CD4-positive, alpha-beta T cell treated with Interleukin-4 for 1 hour (primary cell): ENCODE measurements around the gene PFN3.
"Not testable (repeated sequence)": the region's sequence is repeated elsewhere in the genome, so short reads cannot be mapped to it uniquely, and the experiment has no call there.

Experiments
- DNase-seq, 2 donors: peaks; one replicate each; pipeline ENCODE4 v3.0.0-alpha.2; 2020 to 2022

PFN3 gene

DNA sequence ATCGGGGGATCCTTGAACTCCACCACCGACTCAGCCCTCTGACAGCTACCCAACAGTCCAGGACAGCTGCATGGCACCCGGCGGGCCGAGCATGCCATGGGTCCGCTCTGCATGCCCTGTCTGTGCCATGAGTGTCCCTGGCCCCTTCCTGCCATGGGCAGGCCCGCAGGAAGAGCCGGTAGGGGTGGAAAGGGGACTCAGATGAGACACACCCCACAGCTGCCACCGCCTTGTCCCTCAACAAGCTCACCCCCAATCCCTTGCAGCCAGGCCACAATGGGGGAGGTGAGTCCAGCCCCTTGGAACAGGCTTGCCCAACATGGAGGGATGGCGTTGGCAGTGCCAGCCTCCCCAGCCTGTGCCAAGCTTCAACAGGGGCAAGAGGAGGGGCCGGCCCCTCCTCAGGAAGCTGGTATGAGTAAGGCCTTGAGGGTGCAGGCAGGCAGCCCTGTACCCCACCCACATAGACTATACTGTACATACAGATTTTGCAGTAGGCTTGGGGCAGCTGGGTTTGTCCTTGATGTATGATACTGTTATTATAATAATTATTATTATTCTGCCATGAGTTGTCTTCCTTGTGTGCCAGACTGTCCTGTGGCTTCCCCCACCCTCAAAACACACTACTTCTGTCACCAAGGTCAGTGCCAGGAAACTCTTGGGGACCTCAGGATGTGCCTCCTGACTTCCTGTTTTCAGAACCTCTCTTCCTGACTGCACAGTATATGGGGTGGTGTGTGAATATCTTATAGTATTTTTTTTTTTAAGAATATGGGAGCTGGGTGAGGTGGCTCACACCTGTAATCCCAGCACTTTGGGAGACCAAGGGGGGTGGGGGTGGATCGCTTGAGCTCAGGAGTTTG lies 28.2 kb downstream of the PFN3 start:
- peak in 1 of 2 donors; percentile 33 for DNase-seq

DNA sequence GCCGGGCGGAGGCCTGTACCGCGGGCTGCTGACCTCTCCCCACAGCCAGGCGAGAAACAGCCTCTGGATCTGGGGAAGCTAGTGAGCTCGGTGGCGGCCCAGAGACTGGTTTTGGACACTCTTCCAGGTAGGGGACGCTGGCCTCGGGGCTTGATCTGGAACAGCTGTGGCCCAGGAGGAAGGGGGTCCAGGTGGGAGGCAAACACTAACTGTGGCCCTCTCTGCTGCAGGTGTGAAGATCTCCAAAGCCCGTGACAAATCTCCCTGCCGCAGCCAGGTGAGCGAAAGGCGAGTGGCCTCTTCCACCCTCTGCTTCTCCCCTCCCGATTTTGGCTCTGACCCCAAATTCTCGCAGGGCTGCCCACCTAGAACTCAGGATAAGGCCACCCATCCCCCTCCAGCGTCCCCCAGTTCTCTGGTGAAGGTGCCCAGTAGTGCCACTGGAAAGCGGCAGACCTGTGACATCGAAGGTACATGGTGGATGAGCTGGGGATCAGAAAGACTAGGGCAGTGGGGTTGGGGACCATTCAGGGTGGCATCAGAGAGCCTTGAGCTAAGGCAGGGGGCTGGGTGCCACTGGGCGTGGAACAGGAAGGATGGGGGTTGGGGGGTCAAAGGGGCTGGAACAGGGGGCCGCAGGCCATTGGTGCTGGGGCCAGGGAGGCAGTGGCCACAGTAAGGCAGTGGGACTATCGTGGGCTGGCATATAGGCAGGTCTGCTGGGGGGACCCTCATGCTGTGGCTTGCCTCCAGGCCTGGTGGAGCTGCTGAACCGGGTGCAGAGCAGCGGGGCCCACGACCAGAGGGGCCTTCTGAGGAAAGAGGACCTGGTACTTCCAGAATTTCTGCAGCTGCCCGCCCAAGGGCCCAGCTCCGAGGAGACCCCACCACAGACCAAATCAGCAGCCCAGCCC lies 29.1 kb downstream of the PFN3 start:
- DNase-seq = no peak

DNA sequence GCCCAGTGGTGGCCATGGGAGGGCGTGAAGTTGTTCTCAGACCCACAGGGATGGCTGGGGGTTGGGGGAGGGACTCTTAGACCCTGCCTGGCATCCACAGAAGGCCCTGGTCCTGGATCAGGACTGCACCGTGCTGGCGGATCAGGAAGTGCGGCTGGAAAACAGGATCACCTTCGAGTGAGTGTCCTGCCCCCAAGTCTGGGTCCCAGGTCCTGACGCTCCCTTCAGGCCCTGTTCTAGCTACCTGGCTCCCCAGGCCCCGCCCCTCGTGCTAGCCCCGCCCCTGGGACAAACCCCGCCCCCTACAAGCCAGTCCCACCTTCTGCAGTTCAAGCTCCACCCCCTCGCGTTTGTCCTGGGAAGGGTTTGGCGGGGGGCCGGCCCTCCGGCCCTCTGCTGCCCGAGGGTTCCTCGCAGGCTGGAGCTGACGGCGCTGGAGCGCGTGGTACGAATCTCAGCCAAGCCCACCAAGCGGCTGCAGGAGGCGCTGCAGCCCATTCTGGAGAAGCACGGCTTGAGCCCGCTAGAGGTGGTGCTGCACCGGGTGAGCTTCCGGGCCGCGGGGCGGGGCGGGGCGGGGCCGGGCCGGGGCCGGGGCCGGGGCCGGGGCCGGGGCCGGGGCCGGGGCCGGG lies 29.9 kb downstream of the PFN3 start:
- peak; percentile 50 to 78 for DNase-seq

DNA sequence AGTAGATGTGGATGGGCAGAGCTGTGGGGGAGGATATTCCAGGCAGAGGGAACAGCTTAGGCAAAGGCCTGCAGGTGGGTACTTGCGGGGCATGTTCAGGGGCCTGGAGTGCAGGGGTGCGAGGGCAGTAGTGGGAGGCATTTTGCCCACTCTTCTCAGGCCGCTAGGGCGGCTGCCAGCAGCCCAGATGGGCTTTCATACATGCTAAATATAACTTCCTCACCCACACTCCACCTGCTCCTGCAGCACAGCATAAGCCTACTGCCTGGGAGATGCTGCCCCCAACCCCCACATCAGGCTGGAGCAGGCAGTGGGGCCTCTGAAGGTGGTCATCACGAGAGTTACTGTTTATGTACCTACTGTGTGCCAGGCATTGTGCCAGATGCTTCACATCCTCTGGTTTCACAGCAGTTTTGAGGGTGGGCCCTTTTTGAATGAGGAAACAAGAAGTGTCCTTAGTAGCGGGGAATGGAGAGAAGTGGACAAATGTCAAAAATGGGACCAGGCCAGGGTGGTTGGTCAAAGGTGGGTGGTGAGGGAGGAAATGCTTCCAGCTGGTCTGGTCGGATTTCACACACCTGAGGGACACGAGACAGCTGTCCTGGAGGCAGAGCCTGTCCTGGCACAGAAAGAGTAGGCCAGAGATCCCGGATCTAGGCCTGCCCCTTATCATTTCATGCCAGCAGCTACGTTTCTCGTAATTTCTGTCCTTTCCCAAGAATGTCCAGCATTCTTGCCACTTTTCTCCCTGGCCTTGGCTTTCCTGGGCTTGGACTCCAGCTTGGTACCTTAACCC lies 30.6 kb downstream of the PFN3 start:
- DNase-seq = no peak

DNA sequence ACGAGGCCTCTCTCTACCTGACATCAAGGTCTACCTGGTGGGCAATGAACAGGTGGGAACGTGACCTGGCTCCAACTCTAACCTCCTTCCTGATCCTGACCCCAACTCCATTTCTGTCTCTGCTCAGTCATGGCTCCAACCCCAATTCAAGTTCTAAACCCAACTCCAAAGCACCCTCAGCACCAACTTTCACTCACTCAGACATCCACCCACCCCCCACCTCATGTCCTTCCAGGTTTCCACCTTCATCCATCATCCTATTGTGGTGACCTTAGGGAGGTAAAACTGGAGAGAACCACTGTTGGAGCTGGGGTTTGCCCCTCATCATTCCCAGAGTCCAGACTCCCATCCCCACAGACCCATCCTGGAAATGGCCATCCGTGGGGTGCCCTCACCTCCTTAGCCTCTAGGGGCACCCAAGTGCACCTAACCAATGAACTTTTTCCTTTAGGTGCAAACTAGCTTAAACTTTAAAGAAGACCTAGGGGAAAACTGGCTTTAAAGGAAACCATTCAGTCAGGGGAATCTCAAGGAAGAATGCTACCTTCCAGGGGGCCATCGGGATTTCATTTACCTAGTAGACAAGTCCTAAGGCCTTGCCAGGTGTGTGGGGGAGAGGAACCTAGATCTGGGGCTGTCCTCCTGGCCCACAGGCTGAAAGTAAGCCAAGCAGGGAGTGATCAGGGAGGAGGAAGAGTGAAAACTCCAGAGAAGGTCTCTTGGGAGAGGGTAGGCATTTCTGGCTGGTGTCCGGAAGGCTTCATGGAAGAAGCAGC lies 31.4 kb downstream of the PFN3 start:
- DNase-seq = peak in 1 of 2 donors; percentile 40

DNA sequence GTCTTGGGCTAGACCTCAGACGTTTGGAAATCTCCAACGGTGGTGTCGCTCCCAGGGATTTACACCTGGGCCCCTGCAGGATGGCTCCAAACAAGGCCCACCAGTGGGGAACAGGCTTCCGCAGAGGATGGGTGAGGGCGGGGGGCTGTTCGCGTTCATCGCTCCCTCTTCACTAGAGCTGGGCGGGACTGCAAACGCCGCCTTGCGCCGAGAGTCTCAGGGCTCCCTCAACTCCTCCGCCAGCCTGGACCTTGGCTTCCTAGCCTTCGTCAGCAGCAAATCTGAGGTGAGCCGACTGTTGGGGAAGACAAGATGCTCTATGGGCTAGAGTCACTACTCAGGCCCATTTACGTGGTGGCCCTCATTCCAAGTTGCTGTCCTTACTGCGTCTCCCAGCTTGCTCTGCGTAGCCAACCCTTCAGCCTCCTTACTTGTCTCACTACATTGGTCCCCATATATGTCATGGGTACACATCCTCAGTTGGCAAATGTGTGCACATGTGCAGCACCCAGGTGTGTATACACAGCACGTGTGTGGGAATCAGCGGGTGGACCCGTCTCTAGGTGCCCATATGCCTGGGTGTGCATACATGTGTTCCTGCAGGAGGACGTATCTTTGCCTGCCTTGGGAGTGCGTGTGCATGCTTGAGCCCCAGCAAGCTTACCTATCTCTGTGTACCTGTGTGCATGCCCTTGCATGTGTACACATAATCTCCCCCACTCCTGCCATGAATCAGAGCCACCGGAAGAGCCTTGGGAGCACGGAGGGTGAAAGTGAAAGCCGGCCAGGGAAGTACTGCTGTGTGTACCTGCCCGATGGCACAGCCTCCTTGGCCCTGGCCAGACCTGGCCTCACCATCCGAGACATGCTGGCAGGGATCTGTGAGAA lies 32.2 kb downstream of the PFN3 start:
- no peak for DNase-seq

DNA sequence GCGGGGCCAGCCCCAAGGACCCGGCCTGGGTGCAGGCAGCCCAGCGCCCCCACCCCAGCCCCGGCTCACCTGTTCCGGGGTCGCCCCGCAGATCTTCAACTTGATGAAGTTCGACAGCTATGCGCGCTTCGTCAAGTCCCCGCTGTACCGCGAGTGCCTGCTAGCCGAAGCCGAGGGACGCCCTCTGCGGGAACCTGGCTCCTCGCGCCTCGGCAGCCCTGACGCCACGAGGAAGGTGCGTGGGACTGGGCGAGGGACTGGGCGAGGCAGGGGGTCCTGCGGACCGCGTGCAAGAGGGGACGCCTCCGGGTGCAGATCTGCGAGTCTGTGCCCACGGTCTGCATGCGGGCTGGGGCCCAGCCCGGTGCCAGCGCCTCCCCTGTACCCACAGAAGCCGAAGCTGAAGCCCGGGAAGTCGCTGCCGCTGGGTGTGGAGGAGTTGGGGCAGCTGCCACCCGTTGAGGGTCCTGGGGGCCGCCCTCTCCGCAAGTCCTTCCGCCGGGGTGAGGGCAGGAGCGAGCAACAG lies 33.1 kb downstream of the PFN3 start:
- DNase-seq = no peak

DNA sequence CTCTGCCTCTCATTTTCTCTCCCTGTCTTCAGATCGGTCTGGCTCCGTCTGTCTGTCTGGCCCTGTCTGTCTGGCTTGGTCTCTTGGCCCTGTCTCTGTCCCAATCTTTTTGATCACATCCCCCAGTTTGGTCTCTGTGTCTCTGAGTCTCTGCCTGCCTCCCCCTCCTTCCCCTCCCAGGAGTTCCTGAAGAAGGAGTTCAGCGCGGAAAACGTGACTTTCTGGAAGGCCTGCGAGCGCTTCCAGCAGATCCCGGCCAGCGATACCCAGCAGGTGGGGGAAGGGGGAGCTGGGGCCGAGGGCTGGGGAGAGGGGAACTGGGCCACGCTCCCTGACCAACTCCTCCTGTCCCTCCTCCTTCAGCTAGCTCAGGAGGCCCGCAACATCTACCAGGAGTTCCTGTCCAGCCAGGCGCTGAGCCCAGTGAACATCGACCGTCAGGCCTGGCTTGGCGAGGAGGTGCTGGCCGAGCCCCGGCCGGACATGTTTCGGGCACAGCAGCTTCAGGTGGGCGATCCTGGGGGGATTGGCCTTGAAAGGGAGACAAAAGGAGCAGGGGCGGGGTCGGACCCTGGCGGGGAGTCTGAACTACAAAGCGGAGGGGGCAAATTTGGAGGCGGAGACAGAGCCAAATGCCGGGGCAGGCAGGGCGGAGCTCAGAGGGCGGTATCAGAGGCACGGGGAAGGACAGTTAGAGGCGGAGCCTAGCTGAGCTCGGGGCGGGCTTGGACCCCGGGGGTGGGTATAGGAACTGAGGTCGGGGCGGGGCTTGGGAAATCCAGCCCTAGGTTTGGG lies 33.7 kb downstream of the PFN3 start:
- no peak for DNase-seq

DNA sequence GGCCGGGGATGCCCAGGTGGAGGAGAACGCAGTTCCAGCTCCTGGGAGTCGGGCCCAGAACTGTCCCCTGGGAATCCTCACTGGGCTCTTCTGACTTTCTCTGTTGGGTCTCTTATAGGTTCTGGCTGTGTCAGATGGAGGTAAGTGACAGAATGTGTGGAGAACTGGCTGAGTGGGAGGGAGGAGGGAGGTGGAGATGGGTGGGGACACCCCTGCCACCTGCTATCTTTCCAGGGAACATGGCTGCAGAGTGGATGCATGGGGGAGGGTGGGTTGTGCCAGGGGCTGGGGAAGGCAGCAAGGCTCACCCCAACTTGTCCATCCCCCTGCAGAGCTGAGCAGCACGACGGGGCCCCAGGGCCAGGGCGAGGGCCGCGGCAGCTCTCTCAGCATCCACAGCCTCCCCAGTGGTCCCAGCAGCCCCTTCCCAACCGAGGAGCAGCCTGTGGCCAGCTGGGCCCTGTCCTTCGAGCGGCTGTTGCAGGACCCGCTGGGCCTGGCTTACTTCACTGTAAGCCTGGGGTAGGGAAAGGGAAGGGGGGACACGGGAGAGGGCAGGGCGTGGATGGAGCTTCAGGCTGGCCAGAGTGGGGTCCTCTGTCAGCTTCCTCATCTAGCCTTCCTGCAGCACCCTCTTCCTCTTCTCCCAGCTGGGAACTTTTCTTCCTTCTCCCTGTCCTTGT lies 34.5 kb downstream of the PFN3 start:
- no peak for DNase-seq

DNA sequence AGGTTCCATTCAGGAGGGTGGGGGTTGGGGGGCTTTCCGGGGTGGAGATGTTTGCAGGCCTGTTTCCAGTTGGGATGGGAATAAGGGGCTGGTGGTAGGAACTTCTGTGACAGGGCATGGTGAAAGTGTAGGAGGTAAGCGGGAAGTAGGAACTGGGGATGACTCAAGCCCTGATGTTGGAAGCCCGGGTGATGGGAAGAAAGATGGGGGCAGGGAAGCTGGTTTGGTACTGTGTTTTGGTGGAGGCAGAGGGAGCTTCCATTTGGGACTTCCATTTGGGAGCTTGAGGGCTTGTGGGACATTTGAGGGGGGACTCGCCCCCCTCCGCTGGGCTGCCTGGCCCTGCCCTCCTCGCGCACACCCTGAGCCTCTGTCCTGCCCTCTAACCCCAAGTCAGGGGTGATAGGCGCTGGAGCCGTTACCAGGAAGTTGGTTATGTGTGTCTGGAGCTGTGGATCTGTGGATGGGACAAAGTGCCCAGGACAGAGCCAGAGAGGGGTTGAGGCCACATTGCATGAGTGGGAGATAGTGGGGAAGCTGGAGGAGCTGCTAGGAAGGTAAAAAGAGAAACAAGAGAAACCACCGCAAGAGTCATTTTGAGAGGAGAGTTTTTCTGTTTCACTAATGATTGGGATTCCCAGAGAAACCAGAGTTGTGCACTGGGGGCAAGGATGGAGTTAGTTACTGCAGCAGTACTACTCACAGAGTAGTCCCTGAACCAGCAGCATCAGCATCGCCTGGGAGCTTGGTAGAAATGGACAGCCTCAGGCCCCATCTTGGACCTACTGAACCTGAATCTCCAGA lies 36.1 kb downstream of the PFN3 start:
- DNase-seq = no peak

DNA sequence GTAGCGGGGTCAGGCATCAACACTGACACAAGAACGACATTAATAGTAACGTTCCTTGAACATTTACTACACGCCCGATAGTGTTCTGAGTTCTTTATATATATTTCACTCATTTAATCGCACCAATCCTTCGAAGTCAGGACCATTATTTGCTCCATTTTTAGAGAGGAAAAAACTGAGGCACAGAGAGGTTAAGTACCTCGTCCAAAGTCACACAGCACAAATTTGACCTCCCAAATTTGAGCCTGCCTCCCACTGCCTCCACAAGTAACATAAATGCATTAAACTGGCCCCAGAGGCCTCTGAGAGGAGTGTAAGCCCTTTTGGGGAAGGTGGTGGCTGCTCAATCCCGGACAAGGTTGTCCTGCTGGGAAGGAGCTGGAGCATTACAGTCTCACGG lies 36.9 kb downstream of the PFN3 start:
- no peak for DNase-seq

DNA sequence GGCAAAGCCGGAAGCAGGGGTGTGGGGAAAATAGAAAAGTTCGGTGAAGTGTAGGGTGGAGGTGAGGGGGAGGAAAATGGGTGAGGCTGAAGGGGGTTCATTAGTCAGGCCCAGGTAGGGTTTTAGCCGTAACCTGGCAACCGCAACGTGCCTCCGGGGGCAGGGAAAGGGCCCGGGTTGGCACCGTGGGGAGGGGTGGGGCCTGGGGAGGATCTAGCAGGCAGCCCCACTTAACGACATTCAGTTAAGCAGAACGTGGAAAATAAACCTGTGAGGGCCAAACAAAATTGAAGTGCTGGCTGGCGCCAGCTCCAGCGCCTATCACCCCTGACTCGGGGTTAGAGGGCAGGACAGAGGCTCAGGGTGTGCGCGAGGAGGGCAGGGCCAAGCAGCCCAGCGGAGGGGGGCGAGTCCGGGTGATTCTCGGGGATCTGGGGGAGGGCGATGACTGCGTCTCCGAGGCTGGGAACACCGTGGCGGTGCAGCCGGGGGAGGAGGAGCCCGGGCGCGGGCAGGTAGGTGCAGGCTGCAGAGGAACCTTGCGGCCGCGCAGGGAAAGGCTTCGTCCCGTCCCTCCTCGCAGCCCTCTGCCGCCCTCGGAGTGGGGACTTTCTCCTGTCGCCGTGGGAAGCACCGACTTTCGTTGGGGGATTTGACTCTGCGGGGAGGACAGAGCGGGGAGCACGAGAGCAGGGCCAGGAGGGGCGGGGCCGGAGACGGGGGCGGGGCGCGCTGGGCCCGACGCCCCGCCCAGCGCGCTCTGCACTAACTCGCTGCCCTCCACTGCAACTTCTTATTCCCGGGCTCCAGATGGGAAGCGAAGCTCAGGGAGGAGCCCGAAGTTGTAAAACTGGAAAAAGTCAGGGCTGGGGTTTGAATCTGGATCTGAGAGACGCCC lies 37.6 kb downstream of the PFN3 start:
- peak; percentile 71 to 82 for DNase-seq

DNA sequence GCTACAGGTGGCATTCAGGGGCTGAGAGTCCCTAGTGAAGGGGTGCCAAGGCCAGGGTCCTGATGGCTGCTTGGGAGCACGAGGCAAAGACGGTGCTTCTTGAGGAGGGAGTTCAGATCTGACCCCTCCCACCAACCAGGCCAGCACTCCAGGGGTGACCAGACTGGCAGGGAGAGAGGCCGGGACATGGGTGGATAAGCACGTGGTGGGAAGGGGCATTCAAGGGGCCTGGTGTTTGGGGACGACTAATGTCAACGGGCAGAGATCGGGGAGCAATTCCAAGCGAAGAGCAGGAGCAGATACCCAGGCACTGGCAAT lies 38.2 kb downstream of the PFN3 start:
- DNase-seq = no peak

DNA sequence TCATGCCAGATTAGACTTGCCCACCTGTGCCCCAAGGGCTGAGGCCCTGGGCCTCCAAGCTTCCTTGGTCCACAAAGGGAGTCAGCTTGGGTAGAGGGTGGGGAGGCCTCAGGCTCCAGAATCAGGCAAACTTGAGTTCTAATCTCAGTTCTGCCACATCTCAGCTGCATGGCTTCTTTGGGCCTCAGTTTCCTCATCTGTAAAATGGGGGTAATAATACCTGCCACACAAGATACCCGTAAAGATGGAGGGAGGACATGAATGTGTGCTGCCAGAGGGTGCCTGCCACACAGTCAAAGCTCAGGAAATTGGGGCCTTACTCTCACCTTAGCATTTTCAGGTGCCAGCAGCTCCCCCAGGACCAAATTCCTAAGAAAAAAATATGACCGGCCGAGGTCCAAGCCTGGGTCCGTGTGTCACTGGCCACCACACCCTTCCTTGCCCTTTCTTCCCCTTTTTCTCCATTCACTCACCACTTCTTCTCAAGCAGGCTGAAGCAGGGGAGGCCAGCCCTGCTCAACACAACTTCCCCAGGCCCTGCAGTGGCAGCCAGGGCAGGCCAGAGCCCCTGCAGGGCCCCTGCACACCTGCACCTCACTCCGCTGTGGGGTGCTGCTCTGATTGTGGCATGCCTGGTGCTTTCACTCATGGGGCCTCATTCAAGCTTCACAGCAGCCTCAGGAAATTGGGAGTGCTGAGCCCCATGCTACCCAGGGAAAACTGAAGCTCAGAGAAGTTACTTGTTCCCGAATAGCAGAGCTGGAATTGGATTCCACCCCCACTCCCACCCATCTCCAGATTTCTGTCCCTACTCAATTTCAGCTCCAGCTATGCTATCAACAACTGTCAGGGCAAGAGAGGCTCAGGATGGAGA lies 38.8 kb downstream of the PFN3 start:
- DNase-seq = peak in 1 of 2 donors; percentile 49

DNA sequence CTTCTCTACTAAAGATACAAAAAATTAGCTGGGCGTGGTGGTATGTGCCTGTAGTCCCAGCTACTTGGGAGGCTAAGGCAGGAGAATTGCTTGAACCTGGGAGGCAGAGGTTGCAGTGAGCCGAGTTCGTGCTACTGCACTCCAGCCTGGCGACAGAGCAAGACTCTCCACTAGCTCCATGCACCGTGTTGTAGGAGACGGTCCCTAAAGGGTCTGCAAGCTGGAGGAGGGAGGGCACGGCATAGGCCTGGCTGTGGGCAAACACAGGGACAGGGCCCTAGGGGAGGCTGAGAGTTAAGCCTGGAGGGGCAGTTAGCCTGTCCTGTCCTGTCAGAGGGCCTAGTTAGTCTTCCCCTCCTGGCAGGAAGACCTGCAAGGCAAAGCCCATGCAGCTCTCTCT lies 39.7 kb downstream of the PFN3 start:
- not testable (repeated sequence) for DNase-seq

DNA sequence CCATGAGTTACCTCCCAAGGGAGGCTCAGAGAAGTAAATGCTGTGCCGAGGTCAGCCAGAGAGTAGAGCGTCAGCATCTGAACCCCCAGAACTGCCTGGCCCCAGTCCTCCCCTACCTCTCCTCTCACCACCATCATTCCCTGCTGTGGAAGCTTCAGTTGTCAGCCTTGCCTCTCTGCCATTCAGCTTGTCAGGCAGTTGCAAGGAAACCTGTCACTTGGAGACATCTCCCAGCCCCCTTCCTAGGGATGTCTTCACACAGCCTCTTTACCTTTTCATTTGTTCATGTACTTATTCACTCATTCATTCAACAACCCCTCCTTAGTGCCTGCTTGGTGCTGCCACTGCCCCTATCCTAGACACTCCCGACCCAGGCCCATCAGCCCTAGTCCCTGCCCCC lies 40.6 kb downstream of the PFN3 start:
- DNase-seq = no peak
